Dendritic cell treated with granulocyte-macrophage colony-stimulating factor and Interleukin-4, amounts not matched to agents 40 ng/mL and 50 ng/mL, for 4 days (primary cell): ENCODE measurements around the gene XPR1.

Experiments used
- H3K27ac Mint-ChIP-seq: one replicate; pipeline ENCODE4 v1.8.0; 2022; ENCODE audit warnings: mild to moderate bottlenecking, mixed read lengths
- H3K27me3 Mint-ChIP-seq: one replicate; pipeline ENCODE4 v1.8.0; 2022; ENCODE audit warnings: mild to moderate bottlenecking, mixed read lengths
- H3K36me3 Mint-ChIP-seq: one replicate; pipeline ENCODE4 v1.8.0; 2022; ENCODE audit warnings: low read depth, mixed read lengths
- H3K4me1 Mint-ChIP-seq: one replicate; pipeline ENCODE4 v1.8.0; 2022; ENCODE audit warnings: low read depth, mixed read lengths
- H3K4me3 Mint-ChIP-seq: one replicate; pipeline ENCODE4 v1.8.0; 2022; ENCODE audit warnings: mild to moderate bottlenecking, moderate library complexity, mixed read lengths
- H3K9me3 Mint-ChIP-seq: one replicate; pipeline ENCODE4 v1.8.0; 2022; ENCODE audit warnings: mixed read lengths
- intact Hi-C: fragments of 100-400 bp; cut with micrococcal nuclease; formaldehyde crosslinking; loops from one replicate; pipeline ENCODE4 v1.15.0; 2022

The XPR1 gene

GRCh38 chr1:180606155-180606554 is 25.7 kb upstream of the XPR1 start:
- Mint-ChIP-seq H3K27ac (no peak overlapping the region), H3K27me3 (peaks cover 4% of the 10 kb centered on the region), H3K4me3 (no peak overlapping the region), H3K9me3 (no peaks in the 10 kb centered on the region), H3K4me1 (peaks cover 11% of the 10 kb centered on the region), H3K36me3 (no peaks in the 10 kb centered on the region)
- intact Hi-C loops: no loop called here

DNA sequence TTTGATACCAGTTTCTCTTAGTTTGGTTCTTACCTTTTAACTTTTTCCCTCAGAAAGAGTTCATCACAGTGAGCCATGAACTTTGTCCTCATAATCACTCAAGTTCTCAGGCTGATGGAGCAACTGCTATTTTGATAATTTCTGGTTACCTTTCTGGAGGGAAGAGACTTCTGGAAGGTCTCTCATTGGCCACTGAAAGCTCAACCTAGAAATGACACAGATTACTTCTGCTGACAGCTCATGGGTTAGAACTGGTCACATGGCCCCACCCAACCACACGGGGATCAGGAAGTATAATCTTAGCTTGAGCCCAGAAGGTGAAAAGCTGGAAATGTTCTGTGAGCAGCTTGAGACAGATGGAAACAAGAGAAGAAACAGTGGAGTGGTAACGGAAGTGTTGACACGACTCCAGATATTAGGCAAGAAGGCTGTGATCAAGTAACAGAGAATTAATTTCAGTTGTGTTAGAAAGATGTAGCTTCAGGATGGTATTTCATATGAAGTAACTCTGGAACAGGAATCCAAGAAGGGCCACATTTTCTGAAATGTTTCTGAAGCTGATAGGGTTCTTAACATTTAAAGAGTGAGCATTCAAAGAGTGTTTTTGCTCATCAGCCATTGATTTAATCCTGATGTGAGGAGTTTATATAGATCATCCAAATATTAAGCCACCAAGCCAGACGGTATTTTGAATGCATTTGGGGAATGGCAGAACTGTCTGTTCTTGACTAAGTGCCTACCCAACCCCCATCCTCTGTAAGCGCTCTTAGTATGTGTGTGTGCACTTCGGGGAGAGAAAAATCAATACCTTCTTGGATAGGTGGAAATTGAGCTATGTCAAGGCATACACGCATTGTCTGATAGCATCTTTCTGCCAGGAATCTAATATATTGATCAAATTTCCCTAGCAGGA is 21.9 kb upstream of the XPR1 start:
- H3K27me3 Mint-ChIP-seq: no peaks in the 10 kb centered on the region
- peaks cover 17% of the 10 kb centered on the region for H3K4me1 Mint-ChIP-seq
- H3K27ac Mint-ChIP-seq: peak overlapping the region; percentile 8
- intact Hi-C loops: no loop called here
- no peaks in the 10 kb centered on the region for H3K36me3 Mint-ChIP-seq
- H3K9me3 Mint-ChIP-seq: no peaks in the 10 kb centered on the region
- no peak overlapping the region for H3K4me3 Mint-ChIP-seq

- Mint-ChIP-seq H3K4me1 (peaks cover 17% of the 10 kb centered on the region), H3K36me3 (no peaks in the 10 kb centered on the region), H3K27ac (peak overlapping the region; percentile 17), H3K27me3 (no peaks in the 10 kb centered on the region), H3K9me3 (no peaks in the 10 kb centered on the region), H3K4me3 (no peak overlapping the region)
- intact Hi-C loops: no loop called here
These were observed 21.2 kb upstream of the XPR1 start for GRCh38 chr1:180610556-180611015.

DNA sequence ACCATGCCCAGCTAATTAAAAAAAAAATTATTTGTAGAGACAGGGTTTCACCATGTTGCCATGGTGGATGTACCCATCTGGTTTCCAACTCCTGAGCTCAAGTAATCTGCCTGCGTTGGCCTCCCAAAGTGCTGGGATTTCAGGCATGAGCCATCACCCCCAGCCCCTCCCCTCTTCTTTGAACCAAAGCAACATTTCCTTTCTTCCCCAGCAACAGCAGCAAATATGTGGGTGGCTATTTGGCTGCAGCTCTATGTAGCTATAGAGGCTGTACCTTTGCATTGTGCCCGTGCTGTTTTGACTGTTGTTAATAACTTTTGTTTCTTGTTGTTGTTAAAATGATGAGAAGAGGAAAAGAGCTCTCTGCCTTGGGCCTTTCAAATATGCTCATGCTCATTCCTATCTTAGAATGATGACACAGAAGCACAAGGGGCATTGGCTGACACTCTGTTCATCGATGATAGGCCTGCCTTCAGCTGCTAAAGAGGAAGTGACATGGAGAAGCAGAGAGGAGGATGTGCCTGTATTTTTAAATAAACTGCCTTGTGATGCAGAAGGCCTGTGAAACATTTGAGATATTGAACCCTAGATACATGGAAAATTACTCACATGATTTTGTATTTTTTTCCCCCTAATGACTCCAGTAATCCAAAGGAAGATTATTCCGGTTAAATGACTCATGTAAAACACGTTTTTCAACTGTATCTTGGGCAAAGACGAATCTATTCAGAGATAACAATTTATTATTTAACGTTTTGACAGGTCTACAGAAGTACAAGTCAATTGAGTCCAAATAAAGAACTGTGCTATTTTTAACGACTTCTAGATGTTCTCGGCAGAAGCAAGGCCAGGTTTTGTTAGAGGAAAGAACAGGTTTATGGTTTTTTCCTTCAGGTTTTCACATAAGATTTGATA is 20.5 kb upstream of the XPR1 start:
- Mint-ChIP-seq H3K27me3 (no peaks in the 10 kb centered on the region), H3K36me3 (no peaks in the 10 kb centered on the region), H3K4me1 (peaks cover 17% of the 10 kb centered on the region), H3K4me3 (no peak overlapping the region), H3K9me3 (no peaks in the 10 kb centered on the region), H3K27ac (peak overlapping the region; percentile 17)
- intact Hi-C loops: no loop called here

DNA sequence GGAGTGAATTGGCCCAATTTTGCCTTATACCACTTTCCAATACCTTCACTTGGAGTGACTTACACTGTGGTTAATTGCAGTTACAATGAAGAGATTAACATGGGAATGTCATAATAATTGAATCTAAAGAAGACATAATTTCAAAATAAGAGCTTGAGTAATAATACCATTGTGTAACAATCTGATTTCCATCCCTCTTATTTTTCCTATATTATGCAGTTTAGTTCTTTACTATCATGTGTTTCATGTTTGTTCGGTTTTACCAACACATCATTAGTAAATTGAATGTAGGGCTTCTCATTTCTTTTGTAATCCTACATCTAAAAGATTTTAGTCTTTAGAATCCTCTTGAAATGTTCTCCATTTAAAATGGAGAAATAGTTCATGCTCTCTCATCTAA is 19.2 kb upstream of the XPR1 start:
- intact Hi-C loops: no loop called here
- Mint-ChIP-seq H3K27me3 (no peaks in the 10 kb centered on the region), H3K36me3 (no peaks in the 10 kb centered on the region), H3K4me1 (peaks cover 17% of the 10 kb centered on the region), H3K9me3 (no peaks in the 10 kb centered on the region), H3K4me3 (no peak overlapping the region), H3K27ac (no peak overlapping the region)

DNA sequence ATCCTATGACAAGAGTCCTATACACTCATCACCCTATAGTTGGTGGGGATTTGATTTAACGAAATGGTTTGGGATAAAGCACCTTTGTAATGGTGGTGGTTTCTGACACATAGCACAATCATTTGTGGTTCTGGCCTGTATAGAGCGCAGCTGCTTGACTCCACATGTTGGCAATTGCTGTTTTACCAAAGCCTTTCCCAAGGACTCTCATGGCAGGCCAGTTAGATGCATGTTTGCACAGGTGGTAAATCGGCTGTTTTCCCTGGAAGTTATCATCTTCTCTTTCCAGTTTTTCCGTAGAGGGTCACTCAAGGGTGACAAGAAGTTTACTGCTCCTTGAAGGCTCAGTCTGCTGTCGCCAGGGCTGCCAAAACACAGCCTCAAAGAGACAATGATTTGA is 17.1 kb upstream of the XPR1 start:
- Mint-ChIP-seq H3K36me3 (no peaks in the 10 kb centered on the region), H3K27ac (no peak overlapping the region), H3K9me3 (no peaks in the 10 kb centered on the region), H3K4me1 (peaks cover 14% of the 10 kb centered on the region), H3K27me3 (no peaks in the 10 kb centered on the region), H3K4me3 (no peak overlapping the region)
- intact Hi-C loops: no loop called here

- H3K36me3 Mint-ChIP-seq: no peaks in the 10 kb centered on the region
- H3K27ac Mint-ChIP-seq: no peak overlapping the region
- H3K4me1 Mint-ChIP-seq: peaks cover 10% of the 10 kb centered on the region
- H3K9me3 Mint-ChIP-seq: no peaks in the 10 kb centered on the region
- intact Hi-C loops: no loop called here
- no peaks in the 10 kb centered on the region for H3K27me3 Mint-ChIP-seq
- no peak overlapping the region for H3K4me3 Mint-ChIP-seq
These were observed 16.1 kb upstream of the XPR1 start for GRCh38 chr1:180615493-180616290.

DNA sequence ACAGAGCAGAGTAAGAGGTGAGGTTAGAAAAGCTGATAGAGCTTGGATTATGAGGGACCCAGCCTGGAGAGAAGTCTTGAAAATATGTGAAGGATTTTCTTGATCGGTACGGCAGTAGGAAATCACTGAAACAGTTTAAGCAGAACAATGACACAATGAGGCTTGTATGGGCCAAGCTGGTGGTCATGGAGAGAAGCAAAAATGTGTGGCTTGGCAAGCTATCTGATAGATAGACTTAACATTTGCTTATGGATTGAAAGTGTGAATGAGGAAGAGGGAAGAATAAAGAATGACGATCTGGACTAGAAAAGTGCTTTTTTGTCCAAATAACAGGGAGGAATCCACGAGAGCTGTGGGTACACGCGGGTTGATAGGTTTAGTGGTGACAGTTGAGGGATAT is 15.4 kb upstream of the XPR1 start:
- H3K9me3 Mint-ChIP-seq: no peaks in the 10 kb centered on the region
- intact Hi-C loops: no loop called here
- H3K36me3 Mint-ChIP-seq: no peaks in the 10 kb centered on the region
- no peak overlapping the region for H3K4me3 Mint-ChIP-seq
- H3K27me3 Mint-ChIP-seq: no peaks in the 10 kb centered on the region
- no peak overlapping the region for H3K27ac Mint-ChIP-seq
- peaks cover 2% of the 10 kb centered on the region for H3K4me1 Mint-ChIP-seq

GRCh38 chr1:180617774-180618395 is 13.9 kb upstream of the XPR1 start:
- H3K36me3 Mint-ChIP-seq: no peaks in the 10 kb centered on the region
- no peak overlapping the region for H3K27ac Mint-ChIP-seq
- no peak overlapping the region for H3K4me3 Mint-ChIP-seq
- intact Hi-C loops: no loop called here
- no peaks in the 10 kb centered on the region for H3K27me3 Mint-ChIP-seq
- no peaks in the 10 kb centered on the region for H3K9me3 Mint-ChIP-seq
- no peaks in the 10 kb centered on the region for H3K4me1 Mint-ChIP-seq

GRCh38 chr1:180620581-180620980 is 11.2 kb upstream of the XPR1 start:
- no peak overlapping the region for H3K4me3 Mint-ChIP-seq
- H3K27ac Mint-ChIP-seq: no peak overlapping the region
- no peaks in the 10 kb centered on the region for H3K9me3 Mint-ChIP-seq
- no peaks in the 10 kb centered on the region for H3K4me1 Mint-ChIP-seq
- peaks cover 1% of the 10 kb centered on the region for H3K27me3 Mint-ChIP-seq
- no peaks in the 10 kb centered on the region for H3K36me3 Mint-ChIP-seq
- intact Hi-C loops: no loop called here

GRCh38 chr1:180622658-180623508 is 8.9 kb upstream of the XPR1 start:
- no peak overlapping the region for H3K4me3 Mint-ChIP-seq
- H3K27ac Mint-ChIP-seq: no peak overlapping the region
- no peaks in the 10 kb centered on the region for H3K4me1 Mint-ChIP-seq
- H3K36me3 Mint-ChIP-seq: no peaks in the 10 kb centered on the region
- intact Hi-C loops: no loop called here
- no peaks in the 10 kb centered on the region for H3K9me3 Mint-ChIP-seq
- H3K27me3 Mint-ChIP-seq: peaks cover 7% of the 10 kb centered on the region

GRCh38 chr1:180623579-180624347 is 8.1 kb upstream of the XPR1 start:
- intact Hi-C loops: no loop called here
- Mint-ChIP-seq H3K36me3 (no peaks in the 10 kb centered on the region), H3K4me1 (no peaks in the 10 kb centered on the region), H3K4me3 (no peak overlapping the region), H3K27ac (no peak overlapping the region), H3K9me3 (no peaks in the 10 kb centered on the region), H3K27me3 (peaks cover 7% of the 10 kb centered on the region)
